Osteoblast (primary cell): ENCODE measurements around the gene DLGAP1. TPM values are rescaled to one million over a fixed set of nuclear protein-coding genes. Genes with fewer than 3 reads are reported as not detected.

Experiments used
- DNase-seq: peaks from one replicate; pipeline ENCODE4 v3.0.0; 2011; ENCODE audit warnings: low spot score, mixed read lengths; ENCODE audit not compliant: insufficient read length; ENCODE audit errors: missing footprints
- H2AFZ ChIP-seq: 2 replicates; pipeline ENCODE4 v1.6.0; 2011; ENCODE audit warnings: mild to moderate bottlenecking, low read length
- H3K27ac ChIP-seq: 2 replicates; pipeline ENCODE4 v1.5.1; 2011; ENCODE audit warnings: mild to moderate bottlenecking, low read depth, low read length, moderate library complexity
- H3K27me3 ChIP-seq: 2 replicates; pipeline ENCODE4 v1.6.0; 2012; ENCODE audit warnings: mild to moderate bottlenecking, control low read depth, inconsistent platforms, low read length, moderate library complexity; ENCODE audit not compliant: insufficient read depth
- H3K36me3 ChIP-seq: 2 replicates; pipeline ENCODE4 v1.5.1; 2011; ENCODE audit warnings: mild to moderate bottlenecking, low read length, control low read depth, moderate library complexity; ENCODE audit not compliant: insufficient read depth
- H3K4me1 ChIP-seq: 2 replicates; pipeline ENCODE4 v1.5.1; 2011; ENCODE audit warnings: mild to moderate bottlenecking, low read length, control low read depth, moderate library complexity; ENCODE audit not compliant: insufficient read depth
- H3K4me2 ChIP-seq: 2 replicates; pipeline ENCODE4 v1.6.0; 2011; ENCODE audit warnings: mild to moderate bottlenecking, low read length; ENCODE audit not compliant: insufficient read depth
- H3K4me3 ChIP-seq: fragments of 200-600 bp; sonication (generic); 3 replicates; pipeline ENCODE4 v1.5.1; 2012; ENCODE audit warnings: mild to moderate bottlenecking, low read length, inconsistent platforms; ENCODE audit not compliant: insufficient read depth
- H3K79me2 ChIP-seq: 2 replicates; pipeline ENCODE4 v1.6.0; 2012; ENCODE audit warnings: mild to moderate bottlenecking, low read length, control low read depth, inconsistent platforms; ENCODE audit not compliant: insufficient read depth
- H3K9me3 ChIP-seq: 2 replicates; pipeline ENCODE4 v1.5.1; 2011; ENCODE audit warnings: low read depth, low read length, control low read depth
- H4K20me1 ChIP-seq: 2 replicates; pipeline ENCODE4 v1.6.0; 2012; ENCODE audit warnings: mild to moderate bottlenecking, low read length, control low read depth; ENCODE audit not compliant: insufficient read depth
- total RNA-seq: library from RNA; depleted of rRNA; stranded (reverse); fragments of >200 nt; gene quantifications from 2 replicates; pipeline ENCODE4 v1.2.3, GENCODE V29; 2012
- TF ChIP-seq, protein P1 (sequence below): IDR thresholded peaks from 2 replicates; pipeline ENCODE4 v1.5.1; 2011; ENCODE audit warnings: mild to moderate bottlenecking, low read depth, low read length, moderate library complexity; ENCODE audit errors: extremely low read depth

Gene DLGAP1
- total RNA-seq, 1 donor: not detected

DNA sequence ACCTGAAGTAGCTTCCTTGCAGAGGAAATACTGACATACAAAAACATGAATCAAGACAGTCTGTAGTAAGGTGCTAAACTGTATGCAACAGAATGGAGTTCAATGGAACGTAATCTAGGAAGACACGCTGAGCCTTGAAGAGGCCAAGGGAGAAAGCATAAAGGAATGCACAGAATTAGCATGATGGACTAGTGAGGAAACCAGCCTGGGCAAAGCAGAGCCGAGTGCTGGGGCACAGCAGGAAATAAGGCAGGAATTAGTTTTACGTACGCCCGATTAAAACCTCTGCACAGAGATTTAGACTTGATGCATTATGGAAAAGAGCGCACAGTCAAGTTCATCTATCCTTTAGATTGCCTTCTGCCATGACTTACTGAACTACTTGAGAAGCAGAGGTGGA, 200.3 kb downstream of the DLGAP1 start:
- no peaks in the 10 kb centered on the region for H3K36me3 ChIP-seq
- no peak overlapping the region for H3K4me3 ChIP-seq
- H3K9me3 ChIP-seq: peaks cover 2% of the 10 kb centered on the region
- H4K20me1 ChIP-seq: no peaks in the 10 kb centered on the region
- H2AFZ ChIP-seq: no peak overlapping the region
- H3K4me2 ChIP-seq: no peak overlapping the region
- H3K27ac ChIP-seq: no peak overlapping the region
- no peaks in the 10 kb centered on the region for H3K27me3 ChIP-seq
- H3K79me2 ChIP-seq: no peaks in the 10 kb centered on the region
- no peaks in the 10 kb centered on the region for H3K4me1 ChIP-seq
- TF ChIP-seq, protein P1, sequence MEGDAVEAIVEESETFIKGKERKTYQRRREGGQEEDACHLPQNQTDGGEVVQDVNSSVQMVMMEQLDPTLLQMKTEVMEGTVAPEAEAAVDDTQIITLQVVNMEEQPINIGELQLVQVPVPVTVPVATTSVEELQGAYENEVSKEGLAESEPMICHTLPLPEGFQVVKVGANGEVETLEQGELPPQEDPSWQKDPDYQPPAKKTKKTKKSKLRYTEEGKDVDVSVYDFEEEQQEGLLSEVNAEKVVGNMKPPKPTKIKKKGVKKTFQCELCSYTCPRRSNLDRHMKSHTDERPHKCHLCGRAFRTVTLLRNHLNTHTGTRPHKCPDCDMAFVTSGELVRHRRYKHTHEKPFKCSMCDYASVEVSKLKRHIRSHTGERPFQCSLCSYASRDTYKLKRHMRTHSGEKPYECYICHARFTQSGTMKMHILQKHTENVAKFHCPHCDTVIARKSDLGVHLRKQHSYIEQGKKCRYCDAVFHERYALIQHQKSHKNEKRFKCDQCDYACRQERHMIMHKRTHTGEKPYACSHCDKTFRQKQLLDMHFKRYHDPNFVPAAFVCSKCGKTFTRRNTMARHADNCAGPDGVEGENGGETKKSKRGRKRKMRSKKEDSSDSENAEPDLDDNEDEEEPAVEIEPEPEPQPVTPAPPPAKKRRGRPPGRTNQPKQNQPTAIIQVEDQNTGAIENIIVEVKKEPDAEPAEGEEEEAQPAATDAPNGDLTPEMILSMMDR: no peak
- no peak for DNase-seq

DNA sequence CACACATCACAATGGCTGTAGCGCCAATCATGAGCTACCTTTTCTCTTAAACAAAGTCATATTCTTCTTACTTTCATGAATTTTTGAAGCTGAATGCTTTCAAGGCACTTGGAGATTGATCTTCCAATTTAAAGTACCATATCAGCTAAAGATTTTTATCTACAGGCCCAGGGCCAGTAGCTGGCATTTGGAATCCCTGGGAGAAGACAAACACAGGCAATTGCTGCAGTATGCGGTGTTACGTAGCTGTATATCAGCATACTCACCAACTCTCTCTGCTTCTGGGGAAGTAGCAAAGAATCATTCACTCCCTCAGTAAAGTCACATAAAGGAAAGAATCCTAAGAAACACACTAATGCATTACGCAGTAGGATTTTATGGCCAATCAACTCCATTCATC, 202.3 kb downstream of the DLGAP1 start:
- Histone ChIP-seq H3K27me3 (no peaks in the 10 kb centered on the region), H3K4me1 (no peaks in the 10 kb centered on the region), H4K20me1 (no peaks in the 10 kb centered on the region), H3K4me3 (no peak overlapping the region), H3K9me3 (peaks cover 5% of the 10 kb centered on the region), H3K4me2 (no peak overlapping the region), H3K79me2 (no peaks in the 10 kb centered on the region), H3K36me3 (no peaks in the 10 kb centered on the region), H3K27ac (no peak overlapping the region), H2AFZ (no peak overlapping the region)
- TF ChIP-seq, protein P1: no peak
- DNase-seq: no peak

DNA sequence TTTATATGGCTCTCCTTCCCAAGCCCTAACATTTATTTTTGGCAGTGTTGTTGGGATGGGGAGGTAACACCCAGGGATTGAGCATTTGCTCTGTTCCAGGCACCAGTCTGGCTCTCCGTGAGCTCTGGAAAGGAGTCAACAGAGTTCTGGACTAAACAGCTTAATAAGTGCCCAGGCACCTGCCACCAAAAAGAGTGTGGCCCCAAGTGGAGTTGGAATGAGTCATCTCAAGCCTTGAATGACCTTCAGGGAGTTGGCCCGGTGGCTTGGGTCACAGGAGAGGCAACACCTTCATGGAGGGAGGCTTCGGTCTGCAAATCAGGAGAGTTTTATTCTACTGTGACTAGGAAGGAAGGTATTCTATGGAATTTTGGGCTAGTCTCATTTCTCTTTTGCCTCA, 203.2 kb downstream of the DLGAP1 start:
- TF ChIP-seq, protein P1: no peak
- Histone ChIP-seq H2AFZ (no peak overlapping the region), H3K36me3 (no peaks in the 10 kb centered on the region), H3K27me3 (no peaks in the 10 kb centered on the region), H3K79me2 (no peaks in the 10 kb centered on the region), H3K4me3 (no peak overlapping the region), H3K4me2 (no peak overlapping the region), H4K20me1 (no peaks in the 10 kb centered on the region), H3K9me3 (peaks cover 5% of the 10 kb centered on the region), H3K27ac (no peak overlapping the region), H3K4me1 (no peaks in the 10 kb centered on the region)
- DNase-seq: no peak

DNA sequence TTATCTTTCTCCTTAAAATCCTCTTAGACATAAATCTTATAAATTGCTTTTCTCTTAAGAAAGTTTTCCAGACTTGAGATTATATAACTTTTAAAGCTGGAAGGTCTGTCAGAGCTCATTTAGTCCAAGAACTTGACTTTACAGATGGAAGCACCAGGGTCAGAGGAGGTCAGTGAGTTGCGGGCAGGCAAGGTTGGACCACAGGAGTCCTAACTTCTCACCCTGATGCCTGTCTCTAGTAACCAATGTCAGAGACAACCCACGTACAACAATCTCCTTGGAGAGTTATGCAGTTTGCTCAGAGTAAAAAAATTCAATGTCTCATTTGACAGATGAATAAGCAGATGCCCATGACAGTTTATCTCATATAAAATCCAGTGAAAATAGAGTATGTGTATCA, 203.9 kb downstream of the DLGAP1 start:
- TF ChIP-seq, protein P1: no peak
- Histone ChIP-seq H3K36me3 (no peaks in the 10 kb centered on the region), H3K4me1 (no peaks in the 10 kb centered on the region), H3K79me2 (no peaks in the 10 kb centered on the region), H3K4me2 (no peak overlapping the region), H3K27me3 (no peaks in the 10 kb centered on the region), H3K27ac (no peak overlapping the region), H3K4me3 (no peak overlapping the region), H3K9me3 (peaks cover 5% of the 10 kb centered on the region), H4K20me1 (no peaks in the 10 kb centered on the region), H2AFZ (no peak overlapping the region)
- DNase-seq: no peak
